HepG2 (cell line): Measurements from ENCODE around the gene AKAP12. TPM values are rescaled to one million over a fixed set of nuclear protein-coding genes. Genes with fewer than 3 reads are reported as not detected.

Experiments used
- BATF2 ChIP-seq: sonication (generic); formaldehyde crosslinking; IDR thresholded peaks from 2 replicates; pipeline ENCODE4 v1.8.0; 2022; ENCODE audit warnings: mild to moderate bottlenecking, missing genetic modification reagents, moderate library complexity
- CCDC6 ChIP-seq: sonication (generic); formaldehyde crosslinking; IDR thresholded peaks from 2 replicates; pipeline ENCODE4 v1.8.1; 2022; ENCODE audit warnings: mild to moderate bottlenecking, missing genetic modification reagents, moderate library complexity
- DRAP1 ChIP-seq: IDR thresholded peaks from 2 replicates; pipeline ENCODE4 v1.6.1; 2016; ENCODE audit warnings: missing genetic modification reagents, missing compliant biosample characterization
- EEA1 ChIP-seq: sonication (generic); formaldehyde crosslinking; IDR thresholded peaks from 2 replicates; pipeline ENCODE4 v1.5.1; 2020; ENCODE audit warnings: mild to moderate bottlenecking, missing genetic modification reagents, borderline replicate concordance
- FUBP1 ChIP-seq: sonication (generic); formaldehyde crosslinking; IDR thresholded peaks from 2 replicates; pipeline ENCODE4 v1.5.1; 2020; ENCODE audit warnings: missing genetic modification reagents, mild to moderate bottlenecking, borderline replicate concordance
- HBP1 ChIP-seq: IDR thresholded peaks from 2 replicates; pipeline ENCODE4 v1.6.1; 2016; ENCODE audit warnings: low read depth, control low read depth
- HES4 ChIP-seq: sonication (generic); formaldehyde crosslinking; IDR thresholded peaks from 2 replicates; pipeline ENCODE4 v1.9.0; 2021; ENCODE audit warnings: mild to moderate bottlenecking, missing genetic modification reagents, borderline replicate concordance
- MTA1 ChIP-seq: sonication (generic); formaldehyde crosslinking; IDR thresholded peaks from 2 replicates; pipeline ENCODE4 v1.4.0; 2020; ENCODE audit warnings: missing genetic modification reagents, mild to moderate bottlenecking, borderline replicate concordance
- MTERF4 ChIP-seq: sonication (generic); formaldehyde crosslinking; IDR thresholded peaks from 2 replicates; pipeline ENCODE4 v1.8.0; 2023; ENCODE audit warnings: mild to moderate bottlenecking, missing genetic modification reagents
- MYC ChIP-seq: sonication (generic); formaldehyde crosslinking; IDR thresholded peaks from 2 replicates; pipeline ENCODE4 v1.9.0; 2021; ENCODE audit warnings: missing genetic modification reagents, borderline replicate concordance
- NFIB ChIP-seq: sonication (generic); formaldehyde crosslinking; IDR thresholded peaks from 2 replicates; pipeline ENCODE4 v1.9.0; 2021; ENCODE audit warnings: missing genetic modification reagents, mild to moderate bottlenecking, borderline replicate concordance
- SKIL ChIP-seq: sonication (generic); formaldehyde crosslinking; IDR thresholded peaks from 2 replicates; pipeline ENCODE4 v1.8.0; 2022; ENCODE audit warnings: missing genetic modification reagents, mild to moderate bottlenecking, moderate library complexity, borderline replicate concordance
- SP140L ChIP-seq: sonication (generic); formaldehyde crosslinking; IDR thresholded peaks from 2 replicates; pipeline ENCODE4 v1.4.0; 2020; ENCODE audit warnings: missing genetic modification reagents, borderline replicate concordance
- ZNF670 ChIP-seq: sonication (generic); formaldehyde crosslinking; IDR thresholded peaks from 2 replicates; pipeline ENCODE4 v1.8.0; 2022; ENCODE audit warnings: mild to moderate bottlenecking, missing genetic modification reagents, borderline replicate concordance
- ZNF768 ChIP-seq: sonication (generic); formaldehyde crosslinking; IDR thresholded peaks from 2 replicates; pipeline ENCODE4 v1.4.0; 2020; ENCODE audit warnings: missing genetic modification reagents
- ZNF800 ChIP-seq: sonication (generic); formaldehyde crosslinking; IDR thresholded peaks from 2 replicates; pipeline ENCODE4 v1.4.0; 2020; ENCODE audit warnings: missing genetic modification reagents
- ZSCAN25 ChIP-seq: sonication (generic); formaldehyde crosslinking; IDR thresholded peaks from 2 replicates; pipeline ENCODE4 v1.8.0; 2022; ENCODE audit warnings: mild to moderate bottlenecking, missing genetic modification reagents
- polyA plus RNA-seq, 8 experiments: library from polyadenylated mRNA; depleted of rRNA in 3 of 8; stranded (reverse) in 7 of 8; unstranded in 1 of 8; fragments of >200 nt; fragmentation: Illumina TruSeq in 4 of 8; extraction: Trizol in 4 of 8; gene quantifications; 2 replicates each; pipeline versions ENCODE4 v1.2.1 to v1.2.3, GENCODE V29; 2011 to 2016; ENCODE audit warnings: low read depth in 4 of 8, missing spikeins in 1 of 8, mixed read lengths in 1 of 8; ENCODE audit not compliant: insufficient read depth in 1 of 8
- total RNA-seq, 5 experiments: library from RNA; depleted of rRNA; stranded (reverse); fragments of >200 nt; fragmentation: Illumina TruSeq; extraction: Trizol; gene quantifications; 2 replicates each; pipeline ENCODE4 v1.2.3, GENCODE V29; 2016; ENCODE audit warnings: low read depth in 1 of 5

AKAP12 gene
- total and polyA plus RNA-seq, 2 of the 13 experiments (the other 11 are each of a cell fraction or from before 2014, with no cell fraction given): 10.6 to 19.0 TPM

- TF ChIP-seq BATF2 (CRISPR knock-in tag) (no peak), MTERF4 (CRISPR knock-in tag) (0 out of 2 replicates have a peak, but pooled peaks have one; percentile 47), HBP1 (no peak), SKIL (CRISPR knock-in tag) (no peak), ZNF800 (CRISPR knock-in tag) (no peak), ZNF768 (peak; percentile 38; the same call in 1 of the 2 replicates), EEA1 (CRISPR knock-in tag) (peak; percentile 53; the same call in 1 of the 2 replicates), ZSCAN25 (CRISPR knock-in tag) (peak; percentile 40; the same call in 1 of the 2 replicates), DRAP1 (CRISPR knock-in tag) (no peak), MTA1 (CRISPR knock-in tag) (peak; percentile 69; the same call in 1 of the 2 replicates), NFIB (no peak), ZNF670 (no peak), SP140L (no peak), HES4 (no peak), MYC (peak; percentile 22; the same call in 1 of the 2 replicates), FUBP1 (CRISPR knock-in tag) (0 out of 2 replicates have a peak, but pooled peaks have one; percentile 80), CCDC6 (CRISPR knock-in tag) (no peak)
Observed at GRCh38 chr6:151325075-151326050, 85.6 kb downstream of the AKAP12 start (continued).
